H1 (cell line): Measurements from ENCODE around the gene SIRPB1. TPM values are rescaled to one million over a fixed set of nuclear protein-coding genes. Genes with fewer than 3 reads are reported as not detected.

ENCODE experiments used
- CTCF ChIA-PET: fragments of 300-600 bp; sonication (Branson Sonifier 250); formaldehyde crosslinking; loops from one replicate; lab custom pipeline; 2021; ENCODE audit not compliant: partially characterized antibody; lab: Charles Lee
- POLR2A ChIA-PET: fragments of 300-600 bp; sonication (Branson Sonifier 250); formaldehyde crosslinking; loops from one replicate; lab custom pipeline; 2021; ENCODE audit warnings: inconsistent platforms; ENCODE audit not compliant: partially characterized antibody; lab: Charles Lee
- DNase-seq, 2 experiments: peaks; one replicate each; pipeline versions ENCODE4 v3.0.0 to v3.0.0-alpha.2; 2010 to 2022; ENCODE audit warnings: low spot score in 2 of 2, low read depth in 1 of 2, mixed read lengths in 1 of 2
- FAIRE-seq: peaks from 2 replicates; lab custom pipeline; 2011; peaks lifted over from hg19 to GRCh38; lab: Jason Lieb, UNC
- H2AFZ ChIP-seq: 2 replicates; pipeline ENCODE4 v1.8.1; 2012; ENCODE audit warnings: low read length, inconsistent platforms
- H2AK5ac ChIP-seq: 2 replicates; pipeline ENCODE4 v1.6.1; 2013; ENCODE audit warnings: low read depth, low read length
- H2BK120ac ChIP-seq: replicated peaks from 2 replicates; pipeline ENCODE3; 2013; ENCODE audit warnings: low read depth, low read length, inconsistent platforms
- H2BK12ac ChIP-seq: 2 replicates; pipeline ENCODE4 v1.6.1; 2013; ENCODE audit warnings: low read depth, low read length
- H2BK15ac ChIP-seq: 2 replicates; pipeline ENCODE4 v1.6.1; 2013; ENCODE audit warnings: low read length
- H2BK20ac ChIP-seq: 2 replicates; pipeline ENCODE4 v1.6.1; 2013; ENCODE audit warnings: low read length
- H2BK5ac ChIP-seq: 2 replicates; pipeline ENCODE4 v1.6.1; 2013; ENCODE audit warnings: low read depth, low read length
- H3K14ac ChIP-seq: 2 replicates; pipeline ENCODE4 v1.6.1; 2013; ENCODE audit warnings: inconsistent platforms; ENCODE audit not compliant: insufficient read length
- H3K18ac ChIP-seq: 2 replicates; pipeline ENCODE4 v1.6.1; 2013; ENCODE audit warnings: low read length; ENCODE audit errors: extremely low read depth
- H3K23ac ChIP-seq: 2 replicates; pipeline ENCODE4 v1.6.1; 2013; ENCODE audit warnings: inconsistent platforms; ENCODE audit not compliant: insufficient read length
- H3K23me2 ChIP-seq: 2 replicates; pipeline ENCODE4 v1.6.1; 2013; ENCODE audit warnings: low read depth, low read length
- H3K27ac ChIP-seq: 2 replicates; pipeline ENCODE4 v1.6.1; 2011; ENCODE audit warnings: low read depth, low read length, inconsistent platforms
- H3K27me3 ChIP-seq, 4 experiments: replicated peaks in 1 of 4; 1 replicate in 1 of 4; 2 replicates in 3 of 4; pipeline versions ENCODE4 v1.6.1 to v1.8.1; 2011 to 2013; ENCODE audit warnings: low read length in 3 of 4, mild to moderate bottlenecking in 3 of 4, inconsistent platforms in 2 of 4, mixed read lengths in 2 of 4, moderate library complexity in 1 of 4; ENCODE audit not compliant: control insufficient read depth in 3 of 4, insufficient read depth in 3 of 4; ENCODE audit errors: extremely low read depth in 1 of 4
- H3K36me3 ChIP-seq, 4 experiments: 2 replicates each; pipeline versions ENCODE4 v1.6.1 to v1.8.1; 2011 to 2013; ENCODE audit warnings: mild to moderate bottlenecking in 4 of 4, low read length in 3 of 4, moderate library complexity in 2 of 4, control low read depth in 1 of 4, inconsistent platforms in 1 of 4; ENCODE audit not compliant: insufficient read depth in 4 of 4, control insufficient read depth in 2 of 4
- H3K4ac ChIP-seq: replicated peaks from 2 replicates; pipeline ENCODE3; 2013; ENCODE audit warnings: low read length, low read depth, mixed read lengths, inconsistent platforms; ENCODE audit not compliant: insufficient read length
- H3K4me1 ChIP-seq, 4 experiments: replicated peaks in 1 of 4; 1 replicate in 1 of 4; 2 replicates in 3 of 4; pipeline versions ENCODE4 v1.6.1 to v1.8.1; 2011 to 2013; ENCODE audit warnings: low read length in 3 of 4, inconsistent platforms in 2 of 4, mixed read lengths in 1 of 4; ENCODE audit not compliant: insufficient read depth in 4 of 4, control insufficient read depth in 3 of 4
- H3K4me2 ChIP-seq, 2 experiments: 2 replicates each; pipeline versions ENCODE4 v1.6.1 to v1.8.1; 2011 to 2013; ENCODE audit warnings: low read depth in 2 of 2, low read length in 2 of 2, control low read depth in 1 of 2, inconsistent platforms in 1 of 2, mild to moderate bottlenecking in 1 of 2; ENCODE audit not compliant: insufficient read depth in 1 of 2
- H3K4me3 ChIP-seq, 4 experiments: fragments of 200-600, 300-600 bp in 1 of 4; sonication (generic), shearing (Covaris generic), sonication (Bioruptor Twin) in 1 of 4; 2 replicates each; pipeline versions ENCODE4 v1.5.1 to v1.8.1; 2011 to 2016; ENCODE audit warnings: low read length in 4 of 4, low read depth in 3 of 4, control low read depth in 2 of 4, inconsistent platforms in 2 of 4, mild to moderate bottlenecking in 2 of 4, mixed read lengths in 1 of 4, moderate library complexity in 1 of 4; ENCODE audit not compliant: insufficient read depth in 2 of 4; ENCODE audit errors: extremely low read depth in 1 of 4
- H3K56ac ChIP-seq: replicated peaks from 2 replicates; pipeline ENCODE3; 2013; ENCODE audit warnings: low read depth, mild to moderate bottlenecking, mixed read lengths, low read length, inconsistent platforms; ENCODE audit not compliant: insufficient read length
- H3K79me1 ChIP-seq: 2 replicates; pipeline ENCODE4 v1.6.1; 2013; ENCODE audit warnings: low read depth, low read length, control low read depth
- H3K79me2 ChIP-seq, 2 experiments: 2 replicates each; pipeline versions ENCODE4 v1.6.1 to v1.8.1; 2012 to 2013; ENCODE audit warnings: low read length in 2 of 2, mild to moderate bottlenecking in 2 of 2, inconsistent platforms in 1 of 2; ENCODE audit not compliant: insufficient read depth in 2 of 2, control insufficient read depth in 1 of 2
- H3K9ac ChIP-seq, 4 experiments: replicated peaks in 1 of 4; 1 replicate in 1 of 4; 2 replicates in 3 of 4; pipeline versions ENCODE4 v1.6.1 to v1.8.1; 2011 to 2013; ENCODE audit warnings: low read depth in 3 of 4, low read length in 3 of 4, control low read depth in 2 of 4, mild to moderate bottlenecking in 2 of 4, moderate library complexity in 2 of 4, inconsistent platforms in 1 of 4; ENCODE audit errors: extremely low read depth in 1 of 4
- H3K9me3 ChIP-seq, 2 experiments: 2 replicates each; pipeline versions ENCODE4 v1.6.1 to v1.8.1; 2012 to 2013; ENCODE audit warnings: mild to moderate bottlenecking in 2 of 2, moderate library complexity in 2 of 2, control low read depth in 1 of 2, inconsistent platforms in 1 of 2, low read depth in 1 of 2, low read length in 1 of 2, mixed read lengths in 1 of 2; ENCODE audit not compliant: insufficient read depth in 2 of 2
- H4K20me1 ChIP-seq, 2 experiments: replicated peaks in 1 of 2; 2 replicates each; pipeline versions ENCODE3 to v1.8.1; 2011 to 2013; ENCODE audit warnings: inconsistent platforms in 2 of 2, low read length in 2 of 2, mild to moderate bottlenecking in 1 of 2; ENCODE audit not compliant: insufficient read depth in 2 of 2, control insufficient read depth in 1 of 2
- H4K5ac ChIP-seq: 2 replicates; pipeline ENCODE4 v1.6.1; 2013; ENCODE audit warnings: low read length, low read depth, mixed read lengths, inconsistent platforms; ENCODE audit not compliant: insufficient read length
- H4K8ac ChIP-seq: 2 replicates; pipeline ENCODE4 v1.8.0; 2013; ENCODE audit warnings: mild to moderate bottlenecking, moderate library complexity, low read length, inconsistent platforms; ENCODE audit not compliant: insufficient read depth; ENCODE audit errors: extremely low read depth
- H4K91ac ChIP-seq: replicated peaks from 2 replicates; pipeline ENCODE3; 2013; ENCODE audit warnings: low read length, mixed read lengths, inconsistent platforms; ENCODE audit not compliant: insufficient read length
- ATF2 ChIP-seq: IDR thresholded peaks from 2 replicates; pipeline ENCODE4 v1.6.1; 2012; ENCODE audit warnings: low read length, inconsistent platforms
- CTBP2 ChIP-seq: IDR thresholded peaks from 2 replicates; pipeline ENCODE4 v1.7.0; 2011; ENCODE audit warnings: borderline replicate concordance, mild to moderate bottlenecking, moderate library complexity, mixed read lengths, low read length; ENCODE audit not compliant: insufficient read depth, insufficient read length
- JUN ChIP-seq: IDR thresholded peaks from 2 replicates; pipeline ENCODE4 v1.6.1; 2011; ENCODE audit warnings: low read depth, mild to moderate bottlenecking, improper control_type of control experiment, low read length
- KDM5A ChIP-seq: fragments of 200-600 bp; IDR thresholded peaks from 2 replicates; pipeline ENCODE4 v1.7.1; 2012; ENCODE audit warnings: mild to moderate bottlenecking, low read length, inconsistent platforms, mixed read lengths
- MAX ChIP-seq: IDR thresholded peaks from 2 replicates; pipeline ENCODE4 v1.6.1; 2012; ENCODE audit warnings: inconsistent platforms
- POLR2AphosphoS5 ChIP-seq: IDR thresholded peaks from 2 replicates; pipeline ENCODE4 v1.6.1; 2011; ENCODE audit warnings: low read depth, low read length
- RFX5 ChIP-seq: IDR thresholded peaks from 2 replicates; pipeline ENCODE4 v1.6.1; 2011; ENCODE audit warnings: low read depth, low read length, improper control_type of control experiment, borderline replicate concordance
- SAP30 ChIP-seq: fragments of 300-600 bp; sonication (generic); IDR thresholded peaks from 2 replicates; pipeline ENCODE4 v1.7.1; 2012; ENCODE audit warnings: low read length, moderate library complexity, mild to moderate bottlenecking, inconsistent platforms; ENCODE audit not compliant: insufficient read depth, insufficient replicate concordance
- SIRT6 ChIP-seq: IDR thresholded peaks from one replicate; pipeline ENCODE4 v1.7.1; 2012; ENCODE audit warnings: low read length, inconsistent platforms
- TCF12 ChIP-seq: IDR thresholded peaks from 2 replicates; pipeline ENCODE4 v1.6.1; 2011; ENCODE audit warnings: low read depth, mild to moderate bottlenecking, low read length
- ZNF274 ChIP-seq: IDR thresholded peaks from 2 replicates; pipeline ENCODE4 v1.7.0; 2012; ENCODE audit warnings: low read length, borderline replicate concordance; ENCODE audit errors: extremely low read depth
- WGBS, 2 experiments: shearing (Covaris generic) in 1 of 2; methylation state at CpG; one replicate each; pipeline versions ENCODE4 v1.1.6 to v1.1.7; 2013 to 2015; ENCODE audit warnings: low lambda C conversion rate in 2 of 2, mixed read lengths in 2 of 2, inconsistent platforms in 1 of 2, low coverage in 1 of 2, missing lambda C conversion rate in 1 of 2; ENCODE audit not compliant: insufficient replicate concordance in 2 of 2, insufficient coverage in 1 of 2, insufficient read length in 1 of 2; ENCODE audit errors: extremely low coverage in 1 of 2, missing lambda C conversion rate in 1 of 2; 5-methylcytosine and 5-hydroxymethylcytosine counted together
- polyA plus RNA-seq, 7 experiments: library from polyadenylated mRNA; depleted of rRNA in 3 of 7; stranded (reverse) in 5 of 7; unstranded in 2 of 7; fragments of >200 nt in 5 of 7; fragments of 200-250 nt in 2 of 7; gene quantifications; 1 replicate in 5 of 7; 2 replicates in 1 of 7; 4 replicates in 1 of 7; pipeline versions ENCODE4 v1.2.1 to v1.2.3, GENCODE V29; 2011 to 2013; ENCODE audit warnings: missing spikeins in 2 of 7, mixed read lengths in 2 of 7
- total RNA-seq: library from RNA; stranded (reverse); fragmentation: NEBNext Ultra II Directional; extraction: Animal tissue kit (Norgen Biotek cat#: 25700); gene quantifications from 2 replicates; pipeline ENCODE4 v1.2.1, GENCODE V29; 2021

Gene SIRPB1
- total and polyA plus RNA-seq, 2 of the 8 experiments (the other 6 are each of a cell fraction or from before 2014, with no cell fraction given) = 0.14 to 0.99 TPM

- Histone ChIP-seq H3K4me2 (no peak overlapping the region), H4K8ac (no peak overlapping the region), H2BK20ac (peak overlapping the region; percentile 92), H2BK12ac (no peak overlapping the region), H3K9ac (no peak overlapping the region), H3K79me1 (no peaks in the 10 kb centered on the region), H3K27me3 (no peaks in the 10 kb centered on the region), H2BK120ac (no peak overlapping the region), H3K23ac (no peak overlapping the region), H3K9me3 (no peaks in the 10 kb centered on the region), H4K5ac (no peak overlapping the region), H3K79me2 (no peaks in the 10 kb centered on the region), H3K18ac (no peak overlapping the region), H3K36me3 (no peaks in the 10 kb centered on the region), H2AFZ (peak overlapping the region; percentile 51; the same call in 1 of the 2 replicates), H3K4me1 (peaks cover 0 to 9% (median 4%) of the 10 kb centered on the region in 4 experiments; a peak in 4 of 7 replicates), H3K4ac (no peak overlapping the region), H3K56ac (no peak overlapping the region), H4K91ac (no peak overlapping the region), H3K14ac (no peak overlapping the region), H4K20me1 (no peaks in the 10 kb centered on the region), H3K4me3 (no peak overlapping the region), H3K27ac (no peak overlapping the region), H2BK5ac (no peak overlapping the region), H3K23me2 (no peaks in the 10 kb centered on the region), H2BK15ac (no peak overlapping the region), H2AK5ac (no peak overlapping the region)
- FAIRE-seq (no peak), DNase-seq (no peak)
- 90% methylated on average over 4 of the region's 4 CpGs; no CpG with 5 or more reads in 1 of the 2 experiments for WGBS, 2 experiments
- ChIA-PET CTCF (interaction anchor here (1.3 to 1.6 kb wide), 3 partner anchors 34 to 94 kb away, joined by 3 read pairs; no protein-coding TSS in a partner anchor), POLR2A (interaction anchor here (0.6 to 0.9 kb wide), 2 partner anchors 8 to 221 kb away, joined by 3 read pairs; no protein-coding TSS in a partner anchor)
- TF ChIP-seq SIRT6 = no peak
- TF ChIP-seq CTBP2 = no peak
- no peak for TF ChIP-seq ZNF274
- no peak for TF ChIP-seq RFX5
- TF ChIP-seq MAX = no peak
- no peak for TF ChIP-seq KDM5A
- TF ChIP-seq ATF2 = no peak
- TF ChIP-seq SAP30 = no peak
- no peak for TF ChIP-seq POLR2AphosphoS5
- no peak for TF ChIP-seq JUN
- no peak for TF ChIP-seq TCF12
Observed at GRCh38 chr20:1632178-1632577, 12.4 kb upstream of the SIRPB1 start.
